Calu3 (cell line): Measurements from ENCODE around the gene HMX1. TPM values are rescaled to one million over a fixed set of nuclear protein-coding genes. Genes with fewer than 3 reads are reported as not detected.

Experiments
- BruUV-seq: library from RNA; stranded (reverse); fragments of 400-500 nt; replicated peaks from 2 replicates; lab custom pipeline; 2021; lab: Mats Ljungman, UMichigan
- CTCF ChIA-PET: fragments of 300-600 bp; sonication (Branson Sonifier 250); formaldehyde crosslinking; loops from one replicate; lab custom pipeline; 2022; ENCODE audit warnings: antibody characterized with exemption; lab: Charles Lee
- DNase-seq: peaks from one replicate; pipeline ENCODE4 v3.0.0; 2022
- H3K27ac Mint-ChIP-seq: one replicate; pipeline ENCODE4 v1.8.0; 2022; ENCODE audit warnings: mixed read lengths; ENCODE audit not compliant: unreplicated experiment
- H3K27me3 Mint-ChIP-seq: one replicate; pipeline ENCODE4 v1.8.0; 2022; ENCODE audit warnings: mixed read lengths; ENCODE audit not compliant: unreplicated experiment
- H3K36me3 Mint-ChIP-seq: one replicate; pipeline ENCODE4 v1.8.0; 2022; ENCODE audit warnings: mild to moderate bottlenecking, moderate library complexity, mixed read lengths; ENCODE audit not compliant: insufficient read depth, unreplicated experiment
- H3K4me1 Mint-ChIP-seq: one replicate; pipeline ENCODE4 v1.8.0; 2022; ENCODE audit warnings: mild to moderate bottlenecking, low read depth, mixed read lengths; ENCODE audit not compliant: unreplicated experiment
- H3K4me3 Mint-ChIP-seq: one replicate; pipeline ENCODE4 v1.8.0; 2022; ENCODE audit warnings: mild to moderate bottlenecking, low read depth, moderate library complexity, mixed read lengths; ENCODE audit not compliant: unreplicated experiment
- H3K9me3 Mint-ChIP-seq: one replicate; pipeline ENCODE4 v1.8.0; 2022; ENCODE audit warnings: low read depth, mixed read lengths; ENCODE audit not compliant: unreplicated experiment
- intact Hi-C: fragments of 100-400 bp; cut with micrococcal nuclease; formaldehyde crosslinking; loops from one replicate; pipeline ENCODE4 v1.10.0; 2022; ENCODE audit not compliant: unreplicated experiment
- total RNA-seq: library from RNA; stranded (reverse); gene quantifications from 2 replicates; pipeline ENCODE4 v1.2.3, GENCODE V29; 2022
- TF ChIP-seq, protein P1 (sequence below): fragments of 200-600 bp; IDR thresholded peaks from one replicate; pipeline ENCODE4 v1.8.0; 2022; ENCODE audit warnings: antibody characterized with exemption; ENCODE audit not compliant: unreplicated experiment

HMX1 gene
- total RNA-seq, 1 experiment from 2014 or later: not detected

- Mint-ChIP-seq H3K27me3 (peaks cover 26% of the 10 kb centered on the region), H3K4me1 (no peaks in the 10 kb centered on the region), H3K9me3 (no peaks in the 10 kb centered on the region), H3K36me3 (no peaks in the 10 kb centered on the region), H3K27ac (no peak overlapping the region), H3K4me3 (no peak overlapping the region)
- DNase-seq: no peak
- no TSS peak for BruUV-seq
- TF ChIP-seq, protein P1, sequence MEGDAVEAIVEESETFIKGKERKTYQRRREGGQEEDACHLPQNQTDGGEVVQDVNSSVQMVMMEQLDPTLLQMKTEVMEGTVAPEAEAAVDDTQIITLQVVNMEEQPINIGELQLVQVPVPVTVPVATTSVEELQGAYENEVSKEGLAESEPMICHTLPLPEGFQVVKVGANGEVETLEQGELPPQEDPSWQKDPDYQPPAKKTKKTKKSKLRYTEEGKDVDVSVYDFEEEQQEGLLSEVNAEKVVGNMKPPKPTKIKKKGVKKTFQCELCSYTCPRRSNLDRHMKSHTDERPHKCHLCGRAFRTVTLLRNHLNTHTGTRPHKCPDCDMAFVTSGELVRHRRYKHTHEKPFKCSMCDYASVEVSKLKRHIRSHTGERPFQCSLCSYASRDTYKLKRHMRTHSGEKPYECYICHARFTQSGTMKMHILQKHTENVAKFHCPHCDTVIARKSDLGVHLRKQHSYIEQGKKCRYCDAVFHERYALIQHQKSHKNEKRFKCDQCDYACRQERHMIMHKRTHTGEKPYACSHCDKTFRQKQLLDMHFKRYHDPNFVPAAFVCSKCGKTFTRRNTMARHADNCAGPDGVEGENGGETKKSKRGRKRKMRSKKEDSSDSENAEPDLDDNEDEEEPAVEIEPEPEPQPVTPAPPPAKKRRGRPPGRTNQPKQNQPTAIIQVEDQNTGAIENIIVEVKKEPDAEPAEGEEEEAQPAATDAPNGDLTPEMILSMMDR: no peak
- intact Hi-C loops: no loop called here
- CTCF ChIA-PET: no interaction called here
Measured at GRCh38 chr4:8856835-8857621, 14.6 kb downstream of the HMX1 start.

GRCh38 chr4:8855818-8856245, 15.8 kb downstream of the HMX1 start:
- DNase-seq: no peak
- TF ChIP-seq, protein P1: no peak
- intact Hi-C loops: no loop called here
- no peak overlapping the region for H3K27ac Mint-ChIP-seq
- no peaks in the 10 kb centered on the region for H3K4me1 Mint-ChIP-seq
- no peak overlapping the region for H3K4me3 Mint-ChIP-seq
- CTCF ChIA-PET: no interaction called here
- BruUV-seq: no TSS peak
- no peaks in the 10 kb centered on the region for H3K9me3 Mint-ChIP-seq
- no peaks in the 10 kb centered on the region for H3K36me3 Mint-ChIP-seq
- H3K27me3 Mint-ChIP-seq: peaks cover 28% of the 10 kb centered on the region

GRCh38 chr4:8854931-8855330, 16.7 kb downstream of the HMX1 start:
- Mint-ChIP-seq H3K27ac (no peak overlapping the region), H3K9me3 (no peaks in the 10 kb centered on the region), H3K4me3 (no peak overlapping the region), H3K36me3 (no peaks in the 10 kb centered on the region), H3K27me3 (peaks cover 37% of the 10 kb centered on the region), H3K4me1 (no peaks in the 10 kb centered on the region)
- no TSS peak for BruUV-seq
- CTCF ChIA-PET: no interaction called here
- TF ChIP-seq, protein P1: no peak
- intact Hi-C loops: no loop called here
- DNase-seq: no peak

DNA sequence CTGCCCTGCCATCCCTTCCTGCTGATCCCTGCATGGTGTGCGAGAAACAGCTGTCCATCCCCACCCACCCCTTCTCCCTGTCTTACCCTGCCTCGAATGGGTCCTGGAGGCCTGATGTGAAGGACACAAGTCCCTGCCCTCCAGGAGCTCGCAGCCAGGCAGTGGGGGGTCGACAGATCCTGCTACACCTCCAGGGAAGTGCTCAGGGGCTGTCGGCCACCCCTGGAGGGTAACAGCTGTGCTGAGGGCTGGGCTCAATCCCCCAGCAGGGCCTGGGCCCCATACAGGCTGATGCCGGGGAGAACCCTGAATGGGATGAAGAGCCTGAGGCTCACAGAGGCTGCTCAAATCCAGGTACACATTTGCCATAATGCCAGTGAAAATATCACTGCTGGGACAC, 17.6 kb downstream of the HMX1 start:
- intact Hi-C loops: no loop called here
- BruUV-seq: no TSS peak
- TF ChIP-seq, protein P1: no peak
- Mint-ChIP-seq H3K9me3 (no peaks in the 10 kb centered on the region), H3K27ac (no peak overlapping the region), H3K4me3 (no peak overlapping the region), H3K27me3 (peaks cover 38% of the 10 kb centered on the region), H3K36me3 (no peaks in the 10 kb centered on the region), H3K4me1 (no peaks in the 10 kb centered on the region)
- no peak for DNase-seq
- CTCF ChIA-PET: no interaction called here
